NCI-H2196 (cell line): ENCODE results near the gene AUTS2.

Source experiments
- DNase-seq: peaks from one replicate; lab custom pipeline; 2025; ENCODE audit not compliant: unreplicated experiment; lab: John Stamatoyannopoulos, UW

Gene AUTS2

DNA sequence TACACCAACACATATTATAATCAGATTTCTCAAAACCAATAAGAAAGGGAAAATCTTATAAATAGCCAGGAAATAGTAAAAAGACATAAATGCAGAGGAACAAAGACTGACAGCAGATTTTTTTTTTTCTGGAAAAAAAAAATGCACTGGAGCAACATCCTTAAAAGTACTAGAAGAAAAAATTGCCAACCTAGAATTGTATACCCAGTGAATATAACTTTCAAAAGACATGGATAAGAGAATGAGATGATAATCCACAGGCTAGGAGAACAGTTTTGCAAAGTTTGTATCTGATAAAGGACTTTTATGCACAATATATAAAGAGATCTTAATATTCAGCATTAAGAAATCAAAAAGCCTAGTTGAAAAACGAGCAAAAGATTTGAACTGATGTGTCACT lies 554.0 kb downstream of the AUTS2 start:
- DNase-seq = no peak

DNA sequence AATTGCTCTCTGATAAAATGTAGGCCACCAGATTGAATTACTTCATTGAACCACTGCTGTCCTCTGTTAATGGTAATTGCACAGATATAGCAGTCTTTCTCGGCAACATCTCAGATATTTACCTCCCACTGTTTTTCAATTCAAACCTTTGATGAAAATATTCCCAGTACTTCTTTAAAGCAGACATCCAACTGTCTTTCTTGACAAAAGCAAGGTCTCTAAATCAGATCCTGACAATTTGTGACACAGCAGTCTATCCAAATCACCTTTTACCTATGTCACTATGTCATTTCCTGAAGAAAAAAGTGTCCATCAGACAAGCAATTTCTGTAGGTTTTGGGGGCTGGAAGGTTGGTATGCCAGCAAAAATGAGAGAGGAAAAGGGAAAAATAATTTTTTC lies 555.7 kb downstream of the AUTS2 start:
- no peak for DNase-seq

DNA sequence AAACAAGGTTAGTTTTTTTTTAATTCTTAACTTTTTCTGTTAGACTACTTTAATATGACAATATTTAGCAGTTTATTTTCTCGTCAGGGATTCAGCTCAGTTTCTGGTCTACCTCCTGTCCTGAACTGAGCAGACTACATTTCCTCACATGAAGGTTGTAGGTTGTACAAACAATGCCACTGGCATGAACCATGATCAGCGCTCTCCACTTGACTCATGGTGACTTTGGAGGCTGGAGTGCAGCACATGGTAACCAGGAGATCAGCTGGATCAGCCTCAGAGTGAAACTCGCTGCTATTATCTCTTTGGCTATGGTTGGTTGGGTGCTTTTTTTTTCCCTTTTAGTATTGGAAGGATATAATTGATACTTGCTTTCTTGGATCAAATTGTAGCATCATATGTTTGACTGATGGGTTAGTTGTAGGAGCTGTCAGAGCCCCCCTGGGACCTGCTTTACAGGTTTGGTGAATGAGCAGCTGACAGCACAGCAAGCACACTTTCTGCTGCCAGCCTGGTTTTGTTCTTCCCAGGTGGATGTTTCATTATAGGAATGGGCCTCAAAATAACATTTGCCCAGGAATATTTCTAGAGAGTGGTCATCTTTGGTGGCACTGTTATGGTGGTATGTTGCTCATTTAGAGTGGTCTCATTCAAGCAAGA lies 556.4 kb downstream of the AUTS2 start:
- no peak for DNase-seq

DNA sequence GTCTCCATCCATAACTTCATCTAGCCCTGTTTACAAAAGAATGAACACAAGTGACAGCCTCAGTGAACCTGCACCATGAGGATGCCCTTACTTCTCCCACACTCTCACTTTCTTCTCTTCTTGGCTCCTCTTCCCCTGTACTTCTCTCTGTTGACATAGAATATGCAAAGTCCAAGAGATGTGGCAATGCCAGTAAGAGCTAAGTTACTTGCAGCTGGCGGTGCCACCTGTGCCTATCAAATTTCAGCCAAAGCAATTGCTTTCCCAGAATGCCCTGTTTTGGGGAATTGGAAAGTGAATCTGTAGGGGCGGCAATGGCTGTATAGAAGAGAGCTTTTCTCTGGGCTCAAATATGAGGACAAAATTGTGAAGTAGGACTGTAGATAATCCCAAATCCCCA lies 557.8 kb downstream of the AUTS2 start:
- peak; percentile 35 for DNase-seq

DNA sequence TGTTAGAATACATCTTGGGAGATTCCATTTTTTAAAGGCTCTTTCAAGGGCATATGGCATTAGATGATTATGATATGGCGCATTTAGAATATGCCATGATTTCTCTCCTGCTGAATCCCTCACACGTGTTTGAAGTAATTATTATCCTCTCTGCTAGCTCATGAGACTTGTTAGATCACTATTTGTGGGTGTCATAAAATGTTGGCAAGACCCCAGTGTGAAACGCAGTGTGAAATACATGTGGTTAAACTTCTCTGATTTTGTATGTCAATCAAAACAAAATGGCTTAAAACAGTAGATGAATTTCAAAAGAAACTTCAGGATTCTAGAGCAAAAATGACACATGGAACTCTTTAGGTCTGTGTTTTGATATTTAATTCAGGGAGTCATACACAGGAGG lies 560.8 kb downstream of the AUTS2 start:
- no peak for DNase-seq

DNA sequence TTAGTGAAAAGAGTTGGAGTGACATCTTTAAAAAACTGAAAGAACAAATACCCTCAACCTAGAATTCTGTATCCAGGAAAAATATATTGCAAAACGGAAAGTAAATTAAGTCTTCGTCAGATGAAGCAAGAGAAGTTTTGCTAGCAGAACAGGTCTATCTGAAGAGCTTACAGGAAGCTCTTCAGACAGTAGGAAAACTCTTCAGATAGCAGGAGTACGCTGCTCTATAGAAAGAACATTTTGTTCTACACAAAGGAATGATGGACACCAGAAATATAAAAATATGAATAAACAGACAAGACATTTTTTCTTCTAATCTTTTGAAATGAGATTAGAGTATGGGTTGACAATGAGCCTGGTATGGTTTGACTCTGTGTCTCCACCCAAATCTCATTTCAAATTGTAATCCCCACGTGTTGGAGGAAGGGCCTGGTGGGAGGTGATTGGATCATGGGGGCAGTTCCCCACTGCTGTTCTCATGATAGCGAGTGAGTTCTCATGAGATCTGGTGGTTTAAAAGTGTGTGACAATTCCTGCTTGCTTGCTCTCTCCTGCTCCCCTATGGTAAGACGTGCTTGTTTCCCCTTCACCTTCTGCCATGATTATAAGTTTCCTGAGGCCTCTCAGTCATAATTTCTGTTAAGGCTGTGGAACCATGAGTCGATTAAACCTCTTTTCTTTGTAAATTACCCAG lies 567.3 kb downstream of the AUTS2 start:
- no peak for DNase-seq

DNA sequence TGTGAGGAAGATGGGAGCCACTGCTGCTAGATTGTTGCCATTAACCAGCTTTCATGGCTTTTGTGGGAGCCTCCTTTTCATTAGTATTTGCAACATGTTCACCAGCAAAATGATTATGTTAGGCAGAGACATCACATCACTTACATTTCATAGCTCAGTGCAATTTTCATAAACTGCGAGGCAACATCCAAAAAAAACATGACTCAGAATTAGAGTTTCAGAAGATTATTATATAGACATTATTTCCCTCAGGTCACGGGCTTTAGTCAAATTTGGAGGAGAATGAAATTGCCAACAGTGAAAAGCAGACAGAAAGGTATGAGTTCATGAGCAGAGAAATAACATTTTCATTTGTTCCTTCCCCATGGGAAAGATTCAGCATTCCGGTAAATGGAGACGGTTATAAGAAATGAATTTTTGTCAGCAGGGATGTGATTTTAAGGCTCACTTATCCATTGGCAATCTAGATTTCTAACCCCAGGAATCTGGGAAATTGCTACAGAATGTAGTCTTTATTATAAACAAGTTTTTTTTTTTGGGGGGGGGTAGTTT lies 573.2 kb downstream of the AUTS2 start:
- DNase-seq = no peak

DNA sequence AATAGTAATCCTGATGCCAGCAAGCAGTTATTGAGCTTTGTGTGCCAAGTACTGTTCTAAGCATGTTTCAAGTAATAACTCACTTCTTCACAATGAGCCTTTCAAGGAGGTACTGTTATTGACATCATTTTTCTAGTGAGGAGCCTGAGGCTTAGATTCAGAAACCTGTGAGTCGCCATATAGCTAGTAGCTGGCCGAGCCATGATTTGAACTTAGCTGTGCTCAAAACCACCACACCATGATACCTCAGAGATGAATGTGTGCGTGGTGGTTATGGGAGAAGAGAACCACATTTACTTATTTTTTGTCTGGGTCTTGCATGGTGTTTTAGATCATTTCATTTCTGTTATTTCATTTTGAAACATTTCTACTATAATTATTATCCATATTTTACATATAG lies 578.9 kb downstream of the AUTS2 start:
- no peak for DNase-seq

DNA sequence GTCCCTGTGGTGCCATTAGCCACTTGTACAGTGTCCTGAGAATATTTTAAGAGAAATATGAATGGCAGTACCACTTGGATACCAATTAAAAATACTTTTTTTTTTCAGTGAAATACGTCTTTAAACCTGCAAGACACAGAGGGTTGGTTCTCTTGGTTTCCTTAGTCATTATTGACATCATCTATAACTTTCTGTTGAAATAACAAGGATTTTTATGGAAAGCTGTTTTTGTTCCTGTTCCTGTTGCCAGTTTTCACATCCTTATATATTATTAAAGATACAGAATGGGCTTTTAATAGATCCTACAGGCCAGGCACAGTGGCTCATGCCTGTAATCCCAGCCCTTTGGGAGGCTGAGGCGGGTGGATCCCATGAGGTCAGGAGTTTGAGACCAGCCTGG lies 579.9 kb downstream of the AUTS2 start:
- DNase-seq = no peak

DNA sequence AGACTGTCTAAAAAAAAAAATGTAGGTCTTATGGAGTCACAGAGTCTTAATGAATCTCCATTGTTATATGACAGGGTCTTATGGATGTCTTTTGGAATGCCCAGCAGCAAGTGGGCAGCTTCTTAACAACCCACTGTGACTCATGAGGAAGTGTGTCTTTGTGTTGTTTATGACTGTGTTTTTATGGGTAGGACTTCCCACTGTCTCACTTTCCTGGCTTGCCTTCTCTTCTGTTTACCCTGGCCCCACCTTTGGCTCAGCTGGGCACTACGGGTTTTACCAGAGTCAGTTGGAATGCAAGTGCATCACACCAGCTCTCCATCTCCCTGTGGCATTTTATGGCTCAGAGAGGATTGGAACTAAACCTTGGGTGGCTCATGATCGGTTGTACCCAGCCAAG lies 580.5 kb downstream of the AUTS2 start:
- peak; percentile 43 for DNase-seq

DNA sequence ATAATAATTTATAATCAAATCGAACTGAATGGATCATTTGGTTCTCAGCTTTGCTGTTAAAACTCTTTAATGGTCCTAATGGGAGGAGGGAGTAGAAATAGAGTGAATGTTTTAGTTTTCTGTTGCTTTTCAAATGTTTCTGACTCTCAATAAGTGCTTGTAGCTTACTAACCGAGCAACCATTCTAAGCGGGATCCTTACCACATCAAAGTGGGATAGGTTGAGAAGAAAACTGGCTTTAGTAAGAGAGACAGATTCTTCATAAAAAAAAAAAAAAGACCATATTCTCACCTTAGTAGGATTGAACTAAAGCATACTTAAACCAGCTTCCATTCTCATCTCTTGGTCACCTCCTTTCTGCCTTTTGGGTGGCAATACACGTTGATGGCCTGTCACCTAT lies 584.2 kb downstream of the AUTS2 start:
- DNase-seq = no peak

DNA sequence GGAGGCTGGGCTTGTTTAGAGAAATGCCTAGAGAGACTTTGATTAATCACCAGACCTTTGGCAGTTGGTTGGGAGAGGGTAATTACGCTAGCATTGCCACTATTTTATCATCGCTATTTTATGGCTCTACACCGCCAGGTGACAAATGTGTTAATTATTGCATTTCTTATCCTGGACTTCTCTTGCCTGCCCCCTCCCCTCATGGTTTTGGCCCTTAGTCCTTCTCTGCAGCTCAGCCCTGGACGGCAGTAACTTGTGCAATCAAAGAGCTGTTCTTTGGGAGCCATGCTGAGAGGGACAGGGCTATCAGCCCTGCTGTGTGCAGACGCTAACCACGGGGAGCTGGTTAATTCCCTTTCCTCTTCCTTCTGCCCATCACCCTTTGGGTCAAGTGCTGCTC lies 585.0 kb downstream of the AUTS2 start:
- DNase-seq = no peak

DNA sequence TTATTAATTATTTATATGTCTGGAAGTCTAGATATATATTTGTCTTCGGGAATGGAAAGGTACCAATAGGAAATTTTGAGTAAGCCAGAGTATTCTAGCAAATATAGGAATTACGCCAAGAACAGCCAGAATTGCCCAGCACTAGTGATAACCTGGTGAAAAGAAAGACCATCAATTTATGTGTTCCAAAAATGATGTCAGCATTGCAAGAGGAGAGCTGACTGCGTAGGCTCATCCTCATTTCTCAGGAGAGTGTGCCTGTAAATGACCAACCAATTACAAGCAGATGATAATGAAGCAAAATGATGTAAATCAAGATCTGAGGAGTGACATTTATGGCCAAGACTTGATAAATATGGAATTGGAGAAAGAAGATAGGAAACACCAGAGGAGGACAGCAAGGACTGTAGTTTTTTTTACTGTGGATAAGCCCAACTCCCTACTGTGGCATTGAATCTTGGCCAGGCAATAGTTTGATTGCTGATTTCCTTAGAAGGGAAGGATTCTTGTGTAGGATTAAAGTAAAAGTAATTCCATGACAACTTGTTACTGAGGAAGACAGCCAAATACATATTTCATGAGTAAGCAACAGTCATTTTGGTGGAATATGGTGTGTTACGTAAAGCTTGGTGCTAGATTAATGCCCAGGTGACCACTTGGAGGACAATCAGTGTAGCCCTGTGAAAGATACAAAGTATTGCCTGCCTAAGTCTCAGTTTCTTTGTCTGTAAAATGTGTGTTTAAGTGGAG lies 590.8 kb downstream of the AUTS2 start:
- DNase-seq = no peak

DNA sequence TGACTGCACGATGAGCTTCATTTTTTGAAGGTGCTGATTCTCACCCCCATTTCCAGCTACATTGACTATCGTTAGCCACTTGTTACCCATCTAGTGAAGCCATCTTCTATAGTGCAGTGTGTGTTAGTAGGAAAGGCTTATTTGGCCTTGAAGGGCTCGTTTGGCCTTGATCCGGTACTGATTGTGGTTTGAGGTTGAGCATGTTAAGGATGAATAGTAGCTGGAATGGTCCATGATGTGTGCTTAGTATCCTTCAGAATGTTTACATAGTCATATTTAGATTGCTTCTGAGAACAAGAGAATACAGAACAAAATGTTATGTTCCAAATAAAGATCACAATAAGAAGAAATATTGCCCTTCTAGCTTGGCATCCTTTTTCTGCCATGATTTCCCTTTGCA lies 591.5 kb downstream of the AUTS2 start:
- no peak for DNase-seq

DNA sequence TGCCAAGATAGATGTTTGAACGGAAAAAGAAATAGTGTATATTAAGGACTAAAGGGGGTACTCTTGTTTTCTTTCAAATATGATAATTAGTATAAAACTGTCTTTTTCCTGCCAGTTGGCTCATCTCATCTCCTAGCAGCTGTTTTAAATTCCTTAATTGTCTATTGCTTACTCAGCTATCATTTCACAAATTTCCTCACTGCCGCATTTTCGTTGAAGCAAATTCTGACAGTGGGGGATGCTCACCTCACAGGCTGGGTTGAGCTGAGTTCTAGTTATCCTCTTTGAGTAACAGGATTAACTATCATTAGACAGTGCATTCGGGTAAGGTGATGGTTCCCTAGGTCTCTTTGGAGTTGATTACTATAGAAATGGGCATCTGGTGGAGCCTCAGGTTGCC lies 592.0 kb downstream of the AUTS2 start:
- DNase-seq = no peak

DNA sequence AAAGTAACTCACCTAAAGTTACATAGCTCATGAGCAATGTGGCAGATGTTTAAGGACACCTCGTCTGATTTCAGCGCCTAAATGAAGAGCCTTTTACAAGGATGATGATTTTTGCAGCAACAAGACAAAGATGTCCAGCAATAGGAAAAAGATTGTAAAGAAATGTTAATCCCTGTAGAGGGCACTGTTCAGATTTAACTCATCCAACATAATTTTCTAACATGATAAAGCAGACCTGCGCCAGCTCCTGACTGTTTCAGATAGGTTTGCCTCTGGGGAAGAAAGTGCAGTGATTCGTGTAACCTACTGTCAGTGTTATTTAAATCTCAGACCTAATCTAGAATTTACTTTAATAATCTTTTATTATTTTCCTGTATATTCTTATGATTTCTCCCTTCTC lies 595.2 kb downstream of the AUTS2 start:
- DNase-seq = peak; percentile 6

DNA sequence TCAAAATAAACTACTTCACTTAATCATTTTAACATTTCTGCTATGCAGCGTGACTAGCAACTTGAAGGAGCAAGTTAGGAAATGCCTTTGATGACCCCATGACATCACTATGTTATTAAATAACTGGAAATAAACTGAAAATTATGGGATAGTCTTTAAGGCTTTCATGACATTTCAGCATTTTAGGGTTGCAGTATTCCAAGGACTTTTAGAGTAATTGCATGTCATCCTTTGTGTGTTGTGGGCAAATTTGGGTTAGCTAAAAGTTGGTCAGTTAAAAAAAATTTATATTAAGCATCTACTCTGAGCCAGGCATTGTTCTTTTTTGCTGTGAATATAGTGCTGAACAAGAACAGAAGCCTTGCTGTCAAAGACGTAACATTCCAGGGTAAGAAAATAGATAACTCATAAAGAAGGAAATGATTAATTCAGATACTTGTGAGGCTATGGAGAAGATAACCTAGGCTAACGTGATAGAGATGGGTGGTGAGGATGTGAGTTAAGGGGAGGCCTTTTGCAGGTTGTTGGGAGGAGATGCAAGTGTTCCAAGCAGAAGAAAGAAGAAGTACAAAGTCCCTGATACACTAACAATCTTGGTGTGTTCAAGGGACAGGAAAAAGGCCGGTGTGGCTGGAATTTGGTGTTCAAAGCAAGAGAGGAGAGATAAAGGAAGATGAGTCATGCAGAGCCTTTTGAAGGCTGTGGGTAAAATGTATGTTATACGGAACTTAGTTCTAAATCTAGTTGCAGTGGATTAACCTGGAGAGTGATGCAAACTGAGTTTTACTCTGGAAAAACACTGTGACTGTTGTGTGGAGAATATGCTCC lies 610.2 kb downstream of the AUTS2 start:
- DNase-seq = no peak

DNA sequence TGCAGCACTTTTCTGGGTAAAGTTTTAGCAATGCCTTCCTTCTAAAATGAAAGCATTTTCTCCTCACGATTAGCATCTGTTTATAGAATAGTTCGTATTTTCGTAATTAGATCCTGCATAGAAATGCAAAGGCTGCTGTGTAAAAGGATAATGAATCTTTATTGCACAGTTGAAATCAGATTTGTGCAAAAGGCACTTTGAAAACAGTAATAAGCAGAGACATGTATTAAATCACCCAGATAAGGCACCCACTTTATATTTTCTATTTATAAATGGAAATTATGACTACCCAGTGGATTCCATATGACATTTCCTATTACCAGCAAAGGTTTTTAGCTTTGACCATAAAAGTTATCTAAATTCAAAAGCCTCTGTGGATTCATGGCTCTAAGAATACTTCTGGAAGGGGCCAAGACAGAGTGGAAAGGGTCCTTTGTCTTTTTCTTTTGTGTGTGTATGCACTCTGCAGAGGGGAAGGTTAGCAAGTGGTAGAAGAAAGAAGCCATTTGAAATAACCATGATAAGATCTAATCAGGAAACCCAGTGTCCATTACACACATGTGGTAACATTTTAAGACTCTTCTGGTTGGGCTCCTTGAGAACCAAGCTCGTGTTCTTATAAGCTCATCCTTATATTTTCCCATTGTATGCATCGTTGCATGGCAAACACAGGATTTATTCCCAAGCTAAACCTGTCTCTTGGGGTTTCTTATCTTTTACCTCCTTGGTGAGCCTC lies 612.1 kb downstream of the AUTS2 start:
- no peak for DNase-seq

DNA sequence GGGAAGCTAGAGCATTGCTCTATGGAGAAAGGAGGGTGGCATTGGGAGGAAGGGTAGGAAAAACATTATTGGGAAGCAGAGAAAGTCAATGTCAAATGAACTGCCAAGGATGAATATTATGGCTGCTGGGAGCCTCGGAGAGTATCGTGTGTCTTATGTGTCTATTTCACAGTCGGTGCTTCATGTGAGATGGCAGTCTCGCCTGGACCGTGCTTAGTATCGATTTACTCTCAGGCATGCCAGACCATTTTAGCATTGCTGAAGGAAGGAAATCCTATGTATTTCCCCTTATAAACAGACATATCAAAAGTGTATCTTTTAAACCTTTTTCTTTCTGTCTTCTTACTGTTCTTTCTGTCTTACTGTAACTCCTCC lies 612.6 kb downstream of the AUTS2 start:
- no peak for DNase-seq

DNA sequence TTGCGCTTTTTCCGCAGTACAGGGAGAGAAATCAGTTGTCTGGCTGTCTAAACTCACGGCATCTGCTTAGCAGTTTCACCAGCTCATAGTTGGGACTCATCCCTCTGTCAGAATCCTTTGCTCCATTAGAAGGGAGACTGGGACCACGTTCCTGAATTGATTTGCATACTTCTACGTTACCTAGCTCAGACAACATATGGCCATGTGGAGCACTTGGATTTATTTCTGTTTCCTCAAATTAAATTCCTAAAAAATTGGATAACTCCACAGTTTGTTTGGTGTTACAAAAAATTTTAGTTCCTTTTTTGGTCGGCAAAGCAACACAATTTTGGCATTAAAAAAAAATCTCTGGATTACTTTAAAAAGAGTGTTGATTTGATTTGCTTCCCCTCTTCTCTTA lies 614.0 kb downstream of the AUTS2 start:
- no peak for DNase-seq

DNA sequence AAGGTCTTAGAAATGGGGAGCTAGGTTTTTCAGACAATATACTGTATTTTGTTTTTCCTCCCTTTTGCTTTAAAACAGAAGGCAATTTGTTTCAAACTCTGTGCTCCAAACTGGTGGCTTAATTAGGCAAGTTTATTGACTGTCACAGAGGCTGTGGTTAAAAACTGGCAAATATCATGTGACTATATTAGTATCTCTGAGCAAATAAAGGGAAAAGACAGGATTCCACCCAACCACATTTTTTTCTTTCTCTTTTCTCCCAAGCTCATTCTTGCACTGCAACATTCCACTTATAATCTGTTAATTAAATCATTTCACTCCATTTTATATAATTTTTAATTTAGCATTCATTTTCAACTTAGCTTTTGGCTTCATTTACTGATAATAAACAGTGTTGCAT lies 615.8 kb downstream of the AUTS2 start:
- DNase-seq = no peak
